Measurements from ENCODE around the gene HYAL1.

DNA sequence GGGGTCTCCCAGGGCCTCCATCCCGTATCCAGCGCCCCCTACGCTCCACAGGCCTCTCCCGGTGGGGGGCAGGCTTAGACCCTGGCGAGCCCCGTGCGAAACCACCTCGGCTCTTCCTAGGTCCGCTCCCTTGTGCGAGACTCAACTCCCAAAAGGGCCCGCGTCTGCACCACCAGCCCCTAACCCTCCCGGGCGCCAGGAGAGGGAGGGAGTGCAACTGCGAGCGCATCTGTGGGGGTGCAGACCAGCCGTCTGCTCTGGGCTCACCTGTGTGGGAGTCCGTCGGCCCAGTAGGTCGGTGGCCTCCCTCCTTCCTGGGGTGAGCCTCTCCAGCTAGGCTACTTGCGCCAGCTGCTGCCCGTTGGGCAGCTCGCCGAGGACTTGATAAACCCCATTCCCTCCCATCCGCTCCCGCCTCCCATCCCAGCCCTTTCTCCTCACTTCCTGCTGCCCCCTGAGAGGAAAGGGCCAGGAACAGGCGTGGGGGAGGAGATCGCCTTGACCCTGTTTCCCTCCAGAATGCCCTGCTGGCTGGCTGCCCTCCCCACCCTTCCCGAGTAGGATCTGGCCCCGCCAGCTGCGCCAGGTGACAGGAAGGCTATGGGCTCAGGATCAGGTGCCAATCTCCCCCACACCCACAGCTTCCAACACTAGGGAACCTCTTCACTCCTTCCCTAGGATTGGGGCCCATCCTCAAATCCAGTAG lies 19.2 kb upstream of the HYAL1 start, which contains the start of gene HYAL2:
- TF ChIP-seq, protein P1, sequence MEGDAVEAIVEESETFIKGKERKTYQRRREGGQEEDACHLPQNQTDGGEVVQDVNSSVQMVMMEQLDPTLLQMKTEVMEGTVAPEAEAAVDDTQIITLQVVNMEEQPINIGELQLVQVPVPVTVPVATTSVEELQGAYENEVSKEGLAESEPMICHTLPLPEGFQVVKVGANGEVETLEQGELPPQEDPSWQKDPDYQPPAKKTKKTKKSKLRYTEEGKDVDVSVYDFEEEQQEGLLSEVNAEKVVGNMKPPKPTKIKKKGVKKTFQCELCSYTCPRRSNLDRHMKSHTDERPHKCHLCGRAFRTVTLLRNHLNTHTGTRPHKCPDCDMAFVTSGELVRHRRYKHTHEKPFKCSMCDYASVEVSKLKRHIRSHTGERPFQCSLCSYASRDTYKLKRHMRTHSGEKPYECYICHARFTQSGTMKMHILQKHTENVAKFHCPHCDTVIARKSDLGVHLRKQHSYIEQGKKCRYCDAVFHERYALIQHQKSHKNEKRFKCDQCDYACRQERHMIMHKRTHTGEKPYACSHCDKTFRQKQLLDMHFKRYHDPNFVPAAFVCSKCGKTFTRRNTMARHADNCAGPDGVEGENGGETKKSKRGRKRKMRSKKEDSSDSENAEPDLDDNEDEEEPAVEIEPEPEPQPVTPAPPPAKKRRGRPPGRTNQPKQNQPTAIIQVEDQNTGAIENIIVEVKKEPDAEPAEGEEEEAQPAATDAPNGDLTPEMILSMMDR (IDR thresholded peaks at IDR 0.05) = no peak
- TF ChIP-seq POLR2A (IDR thresholded peaks at IDR 0.05) = no peak

All from prostate gland (tissue), 2 donors.